ENCODE results near the gene COL6A5. TPM values are rescaled to one million over a fixed set of nuclear protein-coding genes. Genes with fewer than 3 reads are reported as not detected.
"Not testable (repeated sequence)": the region's sequence is repeated elsewhere in the genome, so short reads cannot be mapped to it uniquely, and the experiment has no call there.

The COL6A5 gene
- total RNA-seq, 4 donors from 2014 or later = not detected

DNA sequence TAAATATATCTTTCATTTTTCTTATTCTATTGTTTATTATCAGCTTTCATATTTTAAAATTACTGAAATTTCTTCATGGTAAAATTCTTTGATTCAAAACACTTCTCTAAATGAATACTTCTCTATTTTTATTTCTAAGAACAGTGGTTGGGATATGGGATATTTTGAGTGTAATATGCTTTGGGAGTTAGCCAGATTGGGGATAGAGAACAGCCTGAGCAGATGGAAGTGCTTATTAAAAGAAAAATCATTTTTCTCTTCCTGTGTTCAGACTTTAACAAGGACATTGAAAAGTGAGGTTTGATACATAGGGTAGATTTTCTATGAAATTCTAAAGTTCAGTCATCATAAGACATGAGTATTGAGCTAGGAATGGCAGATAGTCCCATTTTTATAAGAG is 84.8 kb downstream of the COL6A5 start:
- H3K27ac ChIP-seq (replicated peaks in 1 of 4) = no peak overlapping the region
- H3K36me3 ChIP-seq = no peaks in the 10 kb centered on the region
- intact Hi-C loops (cut with DNase I) = no loop called here
- no peaks in the 10 kb centered on the region for H3K9me3 ChIP-seq
- TF ChIP-seq POLR2A (IDR thresholded peaks at IDR 0.05; ENCODE audit: low read depth) = no peak
- no peak for TF ChIP-seq POLR2AphosphoS5 (IDR thresholded peaks at IDR 0.05)
- TF ChIP-seq EP300 (IDR thresholded peaks at IDR 0.05) = no peak
- TF ChIP-seq, protein P1, sequence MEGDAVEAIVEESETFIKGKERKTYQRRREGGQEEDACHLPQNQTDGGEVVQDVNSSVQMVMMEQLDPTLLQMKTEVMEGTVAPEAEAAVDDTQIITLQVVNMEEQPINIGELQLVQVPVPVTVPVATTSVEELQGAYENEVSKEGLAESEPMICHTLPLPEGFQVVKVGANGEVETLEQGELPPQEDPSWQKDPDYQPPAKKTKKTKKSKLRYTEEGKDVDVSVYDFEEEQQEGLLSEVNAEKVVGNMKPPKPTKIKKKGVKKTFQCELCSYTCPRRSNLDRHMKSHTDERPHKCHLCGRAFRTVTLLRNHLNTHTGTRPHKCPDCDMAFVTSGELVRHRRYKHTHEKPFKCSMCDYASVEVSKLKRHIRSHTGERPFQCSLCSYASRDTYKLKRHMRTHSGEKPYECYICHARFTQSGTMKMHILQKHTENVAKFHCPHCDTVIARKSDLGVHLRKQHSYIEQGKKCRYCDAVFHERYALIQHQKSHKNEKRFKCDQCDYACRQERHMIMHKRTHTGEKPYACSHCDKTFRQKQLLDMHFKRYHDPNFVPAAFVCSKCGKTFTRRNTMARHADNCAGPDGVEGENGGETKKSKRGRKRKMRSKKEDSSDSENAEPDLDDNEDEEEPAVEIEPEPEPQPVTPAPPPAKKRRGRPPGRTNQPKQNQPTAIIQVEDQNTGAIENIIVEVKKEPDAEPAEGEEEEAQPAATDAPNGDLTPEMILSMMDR (IDR thresholded peaks at IDR 0.05) = no peak
- no peak for DNase-seq (ENCODE audit: extremely low spot score)
- H3K4me1 ChIP-seq = no peaks in the 10 kb centered on the region
- H3K27me3 ChIP-seq = no peaks in the 10 kb centered on the region
- no peak overlapping the region for H3K4me3 ChIP-seq

DNA sequence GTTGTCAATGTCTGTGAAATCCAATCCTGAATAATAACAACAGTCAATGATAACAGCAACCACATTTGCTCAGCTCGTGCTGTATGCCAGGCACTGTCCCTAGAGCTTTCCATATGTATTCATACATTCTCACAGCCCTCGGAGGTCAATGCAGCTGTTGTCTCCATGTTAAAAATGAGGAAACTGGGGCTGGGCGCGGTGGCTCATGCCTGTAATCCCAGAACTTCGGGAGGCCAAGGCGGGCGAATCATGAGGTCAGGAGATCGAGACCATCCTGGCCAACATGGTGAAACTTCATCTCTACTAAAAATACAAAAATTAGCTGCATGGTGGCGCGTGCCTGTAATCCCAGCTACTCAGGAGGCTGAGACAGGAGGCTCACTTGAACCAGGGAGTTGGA is 86.6 kb downstream of the COL6A5 start:
- WGBS = 87% methylated on average over 10 of the region's 10 CpGs

DNA sequence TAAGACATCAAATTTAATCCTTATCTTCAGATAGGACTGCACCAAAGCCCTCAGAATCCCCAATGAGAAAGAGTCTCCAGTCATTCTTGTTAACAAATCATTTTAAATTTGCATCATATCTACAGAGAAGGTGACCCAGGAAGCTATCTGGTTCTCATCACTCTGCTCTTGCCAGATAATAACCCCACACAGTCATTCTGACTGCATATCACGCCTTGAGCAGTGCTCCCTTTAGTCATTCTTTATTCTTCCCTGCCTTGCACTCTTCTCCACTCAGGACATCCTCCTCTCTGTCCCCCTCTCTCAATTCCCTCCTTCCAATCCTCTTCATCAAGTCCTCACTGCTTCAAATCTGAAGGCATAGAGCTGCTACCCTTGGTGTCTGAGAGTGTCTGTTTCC is 87.8 kb downstream of the COL6A5 start:
- intact Hi-C loops (cut with DNase I) = no loop called here
- DNase-seq (ENCODE audit: extremely low spot score) = no peak
- Histone ChIP-seq H3K4me3 (no peak overlapping the region), H3K27ac (replicated peaks in 1 of 4) (no peak overlapping the region), H3K4me1 (no peaks in the 10 kb centered on the region), H3K9me3 (no peaks in the 10 kb centered on the region), H3K36me3 (no peaks in the 10 kb centered on the region), H3K27me3 (no peaks in the 10 kb centered on the region)
- WGBS = 52% methylated on average over 1 of the region's 1 CpG
- no peak for TF ChIP-seq POLR2A (IDR thresholded peaks at IDR 0.05; ENCODE audit: low read depth)
- TF ChIP-seq, protein P1 (IDR thresholded peaks at IDR 0.05) = no peak
- TF ChIP-seq POLR2AphosphoS5 (IDR thresholded peaks at IDR 0.05) = no peak
- TF ChIP-seq EP300 (IDR thresholded peaks at IDR 0.05) = no peak

More for the DNA sequence above, 86.6 kb downstream of the COL6A5 start:
- H3K4me3 ChIP-seq; DNase-seq (ENCODE audit: extremely low spot score); H3K27ac ChIP-seq (replicated peaks in 1 of 4); H3K27me3 ChIP-seq; H3K4me1 ChIP-seq; H3K9me3 ChIP-seq; intact Hi-C loops (cut with DNase I); H3K36me3 ChIP-seq: not testable (repeated sequence)

DNA sequence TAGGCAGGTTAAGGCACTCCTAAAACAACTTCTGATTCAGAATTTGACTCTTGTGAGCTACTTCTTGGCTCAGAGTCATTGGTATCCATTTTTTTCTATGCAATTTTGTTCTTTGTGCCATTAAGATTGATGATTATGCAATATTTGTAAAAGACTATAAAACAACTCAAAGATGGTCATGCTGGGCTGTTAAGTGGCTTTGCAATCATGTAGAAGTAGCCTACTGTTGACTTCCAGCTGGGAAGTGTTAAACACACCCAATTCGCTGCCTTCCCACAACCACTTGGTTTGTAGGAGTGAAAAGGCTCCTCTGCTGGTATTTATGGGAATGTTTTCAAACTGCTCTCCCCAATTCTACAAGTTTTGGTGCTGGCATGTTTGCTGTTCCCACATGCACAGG is 96.8 kb downstream of the COL6A5 start:
- Histone ChIP-seq H3K36me3 (no peaks in the 10 kb centered on the region), H3K4me3 (no peak overlapping the region), H3K27ac (replicated peaks in 1 of 4) (no peak overlapping the region), H3K9me3 (no peaks in the 10 kb centered on the region), H3K27me3 (no peaks in the 10 kb centered on the region), H3K4me1 (no peaks in the 10 kb centered on the region)
- WGBS = 29% methylated on average over 1 of the region's 1 CpG
- no peak for DNase-seq (ENCODE audit: extremely low spot score)
- no peak for TF ChIP-seq POLR2AphosphoS5 (IDR thresholded peaks at IDR 0.05)
- intact Hi-C loops (cut with DNase I) = no loop called here

DNA sequence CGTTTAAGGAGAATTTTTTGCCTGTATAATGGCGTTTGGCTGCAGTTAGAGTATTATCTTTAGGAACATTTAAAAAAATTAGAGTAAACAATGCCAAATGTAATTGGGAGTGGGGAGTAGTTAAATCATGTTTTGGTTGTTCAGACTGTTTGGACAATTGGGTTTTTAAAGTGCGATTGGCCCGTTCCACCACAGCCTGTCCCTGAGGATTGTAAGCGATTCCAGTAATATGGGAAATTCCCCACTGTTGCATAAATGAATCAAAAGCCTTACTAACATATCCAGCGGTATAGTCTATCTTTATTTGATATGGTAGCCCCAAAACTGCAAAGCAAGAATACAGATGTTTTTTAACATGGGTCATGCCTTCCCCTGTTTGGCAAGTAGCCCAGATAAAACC is 101.4 kb downstream of the COL6A5 start:
- intact Hi-C loops (cut with DNase I); H3K27ac ChIP-seq (replicated peaks in 1 of 4); H3K4me3 ChIP-seq; H3K4me1 ChIP-seq; DNase-seq (ENCODE audit: extremely low spot score); H3K9me3 ChIP-seq; H3K36me3 ChIP-seq; H3K27me3 ChIP-seq: not testable (repeated sequence)
- 84% methylated on average over 6 of the region's 6 CpGs for WGBS

DNA sequence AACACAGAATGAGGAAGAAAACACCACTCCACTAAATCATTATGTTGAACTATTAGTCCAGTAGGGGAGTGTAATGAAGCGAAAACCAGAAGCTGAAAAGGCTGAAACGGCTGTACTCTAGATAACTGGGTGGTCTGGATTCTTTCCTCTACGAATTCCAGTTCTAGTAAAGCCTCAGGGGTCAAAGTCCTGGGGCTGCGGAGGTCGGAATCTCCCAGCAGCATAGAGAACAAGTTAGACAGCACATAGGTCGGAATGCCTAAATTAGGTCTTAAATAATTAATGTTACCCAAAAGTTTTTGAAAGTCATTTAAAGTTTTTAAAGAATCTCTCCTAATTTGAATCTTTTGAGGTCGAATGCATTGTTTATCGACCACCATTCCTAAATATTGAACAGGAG is 102.7 kb downstream of the COL6A5 start:
- H3K4me3 ChIP-seq; H3K4me1 ChIP-seq; H3K9me3 ChIP-seq; H3K27me3 ChIP-seq; DNase-seq (ENCODE audit: extremely low spot score); intact Hi-C loops (cut with DNase I); H3K27ac ChIP-seq (replicated peaks in 1 of 4); H3K36me3 ChIP-seq: not testable (repeated sequence)
- 72% methylated on average over 8 of the region's 8 CpGs for WGBS

DNA sequence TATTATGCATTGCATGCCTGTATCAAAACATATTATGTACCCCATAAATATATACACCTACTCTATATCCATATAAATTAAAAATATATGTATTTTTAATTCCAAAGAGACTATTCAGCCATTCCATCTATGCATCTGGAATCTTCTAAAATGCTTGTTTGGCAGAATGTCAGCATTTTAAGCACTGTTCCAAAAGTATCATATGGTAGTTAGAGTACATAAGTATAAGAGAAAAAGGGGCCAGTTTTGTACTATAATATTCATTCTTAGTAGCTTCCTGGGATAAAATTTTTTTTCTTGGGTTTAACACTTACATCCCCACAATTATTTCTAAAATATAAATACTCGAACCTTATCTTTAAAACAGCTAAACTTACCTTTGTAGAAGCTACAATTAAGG is 111.1 kb downstream of the COL6A5 start:
- Histone ChIP-seq H3K36me3 (no peaks in the 10 kb centered on the region), H3K27me3 (no peaks in the 10 kb centered on the region), H3K4me3 (no peak overlapping the region), H3K9me3 (no peaks in the 10 kb centered on the region), H3K27ac (replicated peaks in 1 of 4) (no peak overlapping the region), H3K4me1 (no peaks in the 10 kb centered on the region)
- TF ChIP-seq EP300 (IDR thresholded peaks at IDR 0.05) = no peak
- no peak for TF ChIP-seq POLR2A (IDR thresholded peaks at IDR 0.05; ENCODE audit: low read depth)
- WGBS = 50% methylated on average over 1 of the region's 1 CpG
- no peak for DNase-seq (ENCODE audit: extremely low spot score)
- intact Hi-C loops (cut with DNase I) = no loop called here

Data from esophagus muscularis mucosa (tissue), 4 donors.